ENCODE measurements around the gene GNAQ.

DNA sequence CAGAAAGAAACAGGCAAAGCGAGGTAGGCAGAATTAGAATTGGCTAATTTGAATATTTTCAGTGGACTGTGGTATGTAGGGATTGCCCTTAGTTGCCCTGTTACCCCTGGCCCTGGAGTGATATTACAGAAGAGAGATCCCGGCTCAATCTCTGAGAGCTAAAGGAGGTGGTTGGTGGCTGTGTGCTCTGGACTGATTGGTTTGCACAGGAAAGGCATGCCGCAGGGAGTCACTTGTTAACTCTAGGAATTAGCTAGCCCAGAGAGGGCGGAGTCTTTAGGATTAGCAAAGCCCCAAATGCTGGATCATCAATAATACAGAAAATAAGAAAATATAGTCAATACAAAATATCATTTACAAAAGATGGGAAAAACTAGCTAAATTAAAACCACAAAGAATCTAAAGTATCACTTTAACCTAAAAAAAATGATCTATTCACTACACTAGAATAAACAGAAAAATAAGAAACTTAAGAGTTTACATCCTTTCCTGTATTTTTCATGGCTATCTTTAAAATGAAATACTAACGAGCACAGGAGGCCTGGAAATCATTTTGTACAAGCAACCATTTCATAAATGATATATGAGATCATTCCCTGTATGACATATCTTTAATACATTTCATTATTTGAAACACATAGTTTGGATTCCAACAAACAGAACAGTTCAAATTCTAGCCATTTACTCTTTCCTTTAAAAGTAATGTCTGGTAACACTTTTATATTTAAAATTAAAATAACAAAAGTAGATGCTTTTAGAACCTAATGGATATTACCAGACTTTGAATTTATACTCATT is 71.1 kb downstream of the GNAQ start:
- no peak for TF ChIP-seq POLR2A (IDR thresholded peaks at IDR 0.05)
- TF ChIP-seq, protein P1, sequence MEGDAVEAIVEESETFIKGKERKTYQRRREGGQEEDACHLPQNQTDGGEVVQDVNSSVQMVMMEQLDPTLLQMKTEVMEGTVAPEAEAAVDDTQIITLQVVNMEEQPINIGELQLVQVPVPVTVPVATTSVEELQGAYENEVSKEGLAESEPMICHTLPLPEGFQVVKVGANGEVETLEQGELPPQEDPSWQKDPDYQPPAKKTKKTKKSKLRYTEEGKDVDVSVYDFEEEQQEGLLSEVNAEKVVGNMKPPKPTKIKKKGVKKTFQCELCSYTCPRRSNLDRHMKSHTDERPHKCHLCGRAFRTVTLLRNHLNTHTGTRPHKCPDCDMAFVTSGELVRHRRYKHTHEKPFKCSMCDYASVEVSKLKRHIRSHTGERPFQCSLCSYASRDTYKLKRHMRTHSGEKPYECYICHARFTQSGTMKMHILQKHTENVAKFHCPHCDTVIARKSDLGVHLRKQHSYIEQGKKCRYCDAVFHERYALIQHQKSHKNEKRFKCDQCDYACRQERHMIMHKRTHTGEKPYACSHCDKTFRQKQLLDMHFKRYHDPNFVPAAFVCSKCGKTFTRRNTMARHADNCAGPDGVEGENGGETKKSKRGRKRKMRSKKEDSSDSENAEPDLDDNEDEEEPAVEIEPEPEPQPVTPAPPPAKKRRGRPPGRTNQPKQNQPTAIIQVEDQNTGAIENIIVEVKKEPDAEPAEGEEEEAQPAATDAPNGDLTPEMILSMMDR (IDR thresholded peaks at IDR 0.05) = no peak

Data from lower leg skin (tissue), 3 donors.